Loucy (cell line): Measurements from ENCODE around the gene UBIAD1.

Source experiments
- H2AFZ ChIP-seq: fragments of 200-600 bp; sonication (generic); 2 replicates; pipeline ENCODE4 v1.6.0; 2016; ENCODE audit warnings: antibody characterized with exemption, mild to moderate bottlenecking, low read length, moderate library complexity
- H3F3A ChIP-seq: fragments of 200-600 bp; 2 replicates; pipeline ENCODE4 v1.6.0; 2016; ENCODE audit warnings: antibody characterized with exemption, low read depth, mild to moderate bottlenecking
- H3K27me3 ChIP-seq: fragments of 200-600 bp; sonication (generic); 2 replicates; pipeline ENCODE4 v1.6.1; 2014; ENCODE audit warnings: low read length, mild to moderate bottlenecking; ENCODE audit not compliant: insufficient read depth, poor library complexity, severe bottlenecking
- H3K36me3 ChIP-seq: fragments of 200-600 bp; sonication (generic); 2 replicates; pipeline ENCODE4 v1.6.1; 2016; ENCODE audit warnings: low read length; ENCODE audit not compliant: insufficient read depth
- H3K4me1 ChIP-seq: fragments of 200-600 bp; sonication (generic); 2 replicates; pipeline ENCODE4 v1.5.1; 2014; ENCODE audit warnings: low read length, mild to moderate bottlenecking; ENCODE audit not compliant: insufficient read depth, poor library complexity, severe bottlenecking
- H3K4me2 ChIP-seq: fragments of 200-600 bp; sonication (generic); 2 replicates; pipeline ENCODE4 v1.6.0; 2014; ENCODE audit warnings: antibody characterized with exemption, low read length, low read depth, mild to moderate bottlenecking; ENCODE audit not compliant: poor library complexity, severe bottlenecking
- H3K4me3 ChIP-seq: fragments of 200-600 bp; sonication (generic); 2 replicates; pipeline ENCODE4 v1.5.1; 2014; ENCODE audit warnings: low read length, mild to moderate bottlenecking, mixed read lengths; ENCODE audit not compliant: poor library complexity, severe bottlenecking
- H3K79me2 ChIP-seq: fragments of 200-600 bp; sonication (generic); 2 replicates; pipeline ENCODE4 v1.6.1; 2014; ENCODE audit warnings: low read length; ENCODE audit not compliant: insufficient read depth
- H3K9ac ChIP-seq: fragments of 200-600 bp; sonication (generic); 2 replicates; pipeline ENCODE4 v1.6.0; 2014; ENCODE audit warnings: mild to moderate bottlenecking, low read depth, low read length, moderate library complexity; ENCODE audit not compliant: poor library complexity, severe bottlenecking
- H3K9me2 ChIP-seq: fragments of 200-600 bp; sonication (generic); replicated peaks from 2 replicates; pipeline ENCODE4 v1.6.1; 2016; ENCODE audit warnings: low read depth, low read length, mixed read lengths
- H3K9me3 ChIP-seq: fragments of 200-600 bp; sonication (generic); 2 replicates; pipeline ENCODE4 v1.6.1; 2014; ENCODE audit warnings: mild to moderate bottlenecking, antibody characterized with exemption, low read length, low read depth; ENCODE audit not compliant: insufficient read depth
- H4K20me1 ChIP-seq: fragments of 200-600 bp; sonication (generic); 2 replicates; pipeline ENCODE4 v1.6.0; 2014; ENCODE audit warnings: antibody characterized with exemption, low read length, mild to moderate bottlenecking; ENCODE audit not compliant: insufficient read depth, poor library complexity, severe bottlenecking
- CTCF ChIP-seq: fragments of 200-600 bp; sonication (generic); conservative IDR thresholded peaks from 2 replicates; pipeline ENCODE4 v1.5.1; 2014; ENCODE audit warnings: mild to moderate bottlenecking, antibody characterized with exemption, low read length
- EZH2phosphoT487 ChIP-seq: fragments of 200-600 bp; IDR thresholded peaks from 2 replicates; pipeline ENCODE4 v1.6.1; 2018; ENCODE audit warnings: antibody characterized with exemption, mild to moderate bottlenecking, moderate library complexity, borderline replicate concordance

The UBIAD1 gene

GRCh38 chr1:11331945-11332546 is 59.0 kb downstream of the UBIAD1 start:
- no peaks in the 10 kb centered on the region for H3K4me1 ChIP-seq
- TF ChIP-seq EZH2phosphoT487: no peak
- H3K79me2 ChIP-seq: no peaks in the 10 kb centered on the region
- no peaks in the 10 kb centered on the region for H3F3A ChIP-seq
- no peak overlapping the region for H3K4me3 ChIP-seq
- H4K20me1 ChIP-seq: no peaks in the 10 kb centered on the region
- no peaks in the 10 kb centered on the region for H3K9me3 ChIP-seq
- H3K27me3 ChIP-seq: no peaks in the 10 kb centered on the region
- H3K4me2 ChIP-seq: no peak overlapping the region
- H2AFZ ChIP-seq: no peak overlapping the region
- H3K9ac ChIP-seq: no peak overlapping the region
- H3K36me3 ChIP-seq: no peaks in the 10 kb centered on the region
- H3K9me2 ChIP-seq: no peaks in the 10 kb centered on the region

- Histone ChIP-seq H3F3A (no peaks in the 10 kb centered on the region), H3K4me2 (no peak overlapping the region)
These were observed 60.6 kb downstream of the UBIAD1 start for GRCh38 chr1:11333631-11334030.

GRCh38 chr1:11334261-11334804 is 61.3 kb downstream of the UBIAD1 start:
- Histone ChIP-seq H3K9me3 (no peaks in the 10 kb centered on the region), H3K4me1 (no peaks in the 10 kb centered on the region), H3K79me2 (no peaks in the 10 kb centered on the region), H3K36me3 (no peaks in the 10 kb centered on the region), H3K4me2 (no peak overlapping the region), H3K27me3 (no peaks in the 10 kb centered on the region), H2AFZ (no peak overlapping the region), H3F3A (no peaks in the 10 kb centered on the region), H3K9me2 (no peaks in the 10 kb centered on the region), H3K9ac (no peak overlapping the region), H3K4me3 (no peak overlapping the region), H4K20me1 (no peaks in the 10 kb centered on the region)
- TF ChIP-seq CTCF (no peak), EZH2phosphoT487 (no peak)

More at GRCh38 chr1:11333631-11334030, 60.6 kb downstream of the UBIAD1 start:
- Histone ChIP-seq H2AFZ (no peak overlapping the region), H4K20me1 (no peaks in the 10 kb centered on the region), H3K36me3 (no peaks in the 10 kb centered on the region), H3K27me3 (no peaks in the 10 kb centered on the region), H3K9me3 (no peaks in the 10 kb centered on the region), H3K9ac (no peak overlapping the region), H3K79me2 (no peaks in the 10 kb centered on the region), H3K4me3 (no peak overlapping the region), H3K4me1 (no peaks in the 10 kb centered on the region), H3K9me2 (no peaks in the 10 kb centered on the region)
- TF ChIP-seq EZH2phosphoT487 (no peak), CTCF (no peak)

GRCh38 chr1:11334821-11335220 is 61.8 kb downstream of the UBIAD1 start:
- H3K9me2 ChIP-seq: no peaks in the 10 kb centered on the region
- H3K79me2 ChIP-seq: no peaks in the 10 kb centered on the region
- no peaks in the 10 kb centered on the region for H3K36me3 ChIP-seq
- no peak overlapping the region for H3K4me2 ChIP-seq
- TF ChIP-seq EZH2phosphoT487: no peak
- H3F3A ChIP-seq: no peaks in the 10 kb centered on the region
- no peaks in the 10 kb centered on the region for H3K9me3 ChIP-seq
- no peaks in the 10 kb centered on the region for H4K20me1 ChIP-seq
- no peak overlapping the region for H2AFZ ChIP-seq
- no peaks in the 10 kb centered on the region for H3K27me3 ChIP-seq
- no peak overlapping the region for H3K9ac ChIP-seq
- H3K4me1 ChIP-seq: no peaks in the 10 kb centered on the region
- no peak overlapping the region for H3K4me3 ChIP-seq
